K562 (cell line): Measurements from ENCODE around the gene TRIP10. TPM values are rescaled to one million over a fixed set of nuclear protein-coding genes. Genes with fewer than 3 reads are reported as not detected.

Source experiments
- ADNP ChIP-seq: fragments of 200-800 bp; sonication (Bioruptor generic); IDR thresholded peaks from 2 replicates; pipeline ENCODE4 v1.6.1; 2016; ENCODE audit warnings: missing genetic modification characterization, missing compliant biosample characterization
- CREB5 ChIP-seq: fragments of 250-450 bp; sonication (Bioruptor Pico); IDR thresholded peaks from 2 replicates; pipeline ENCODE4 v1.5.0; 2020; ENCODE audit warnings: mild to moderate bottlenecking
- CREBBP ChIP-seq: IDR thresholded peaks from one replicate; pipeline ENCODE4 v1.6.1; 2012; ENCODE audit warnings: low read depth, mild to moderate bottlenecking, control low read depth, inconsistent platforms, low read length
- CTCFL ChIP-seq: IDR thresholded peaks from 2 replicates; pipeline ENCODE4 v1.6.1; 2011; ENCODE audit warnings: borderline replicate concordance, low read depth, mild to moderate bottlenecking, moderate library complexity, low read length; ENCODE audit not compliant: insufficient read depth, poor library complexity, severe bottlenecking
- ETV5 ChIP-seq: sonication (generic); formaldehyde crosslinking; IDR thresholded peaks from 2 replicates; pipeline ENCODE4 v1.4.0; 2020; ENCODE audit warnings: low read depth, mild to moderate bottlenecking, missing genetic modification reagents
- HDAC1 ChIP-seq, 2 experiments: fragments of 450-650 bp; IDR thresholded peaks; 2 replicates each; pipeline ENCODE4 v1.6.1; 2016 to 2017; ENCODE audit warnings: inconsistent platforms in 1 of 2, mild to moderate bottlenecking in 1 of 2, moderate library complexity in 1 of 2
- NFE2 ChIP-seq: IDR thresholded peaks from 2 replicates; pipeline ENCODE4 v1.6.1; 2014; ENCODE audit warnings: antibody characterized with exemption, low read depth
- PTRF ChIP-seq: fragments of 450-650 bp; IDR thresholded peaks from 2 replicates; pipeline ENCODE4 v1.6.1; 2016; ENCODE audit warnings: mild to moderate bottlenecking, missing genetic modification characterization, missing compliant biosample characterization
- SRF ChIP-seq, 2 experiments: fragments of 250-450, 450-650 bp in 1 of 2; sonication (Bioruptor Pico) in 1 of 2; sonication (generic) in 1 of 2; formaldehyde crosslinking; IDR thresholded peaks; 2 replicates each; pipeline versions ENCODE4 v1.5.0 to v1.5.1; 2020 to 2022; ENCODE audit warnings: mild to moderate bottlenecking in 1 of 2, missing genetic modification reagents in 1 of 2
- ZFP1 ChIP-seq: fragments of 450-650 bp; formaldehyde crosslinking; IDR thresholded peaks from 2 replicates; pipeline ENCODE4 v1.4.0; 2020; ENCODE audit warnings: mild to moderate bottlenecking, mixed read lengths
- ZNF212 ChIP-seq: fragments of 450-650 bp; formaldehyde crosslinking; IDR thresholded peaks from 2 replicates; pipeline ENCODE4 v1.4.0; 2020; ENCODE audit warnings: mild to moderate bottlenecking
- ZNF232 ChIP-seq: sonication (generic); formaldehyde crosslinking; IDR thresholded peaks from 2 replicates; pipeline ENCODE4 v1.8.0; 2022; ENCODE audit warnings: mild to moderate bottlenecking, missing genetic modification reagents
- ZNF280A ChIP-seq: fragments of 450-650 bp; IDR thresholded peaks from 2 replicates; pipeline ENCODE4 v1.6.1; 2018; ENCODE audit warnings: mild to moderate bottlenecking, low read depth; ENCODE audit not compliant: partially characterized antibody
- ZNF3 ChIP-seq: fragments of 250-450 bp; sonication (Bioruptor Pico); IDR thresholded peaks from 2 replicates; pipeline ENCODE4 v1.5.0; 2021; ENCODE audit warnings: mild to moderate bottlenecking, moderate library complexity
- ZNF57 ChIP-seq: fragments of 450-650 bp; formaldehyde crosslinking; IDR thresholded peaks from 2 replicates; pipeline ENCODE4 v1.4.0; 2020; ENCODE audit warnings: mild to moderate bottlenecking, moderate library complexity
- ZNF75A ChIP-seq: fragments of 450-650 bp; formaldehyde crosslinking; IDR thresholded peaks from 2 replicates; pipeline ENCODE4 v1.4.0; 2020; ENCODE audit warnings: mild to moderate bottlenecking
- polyA plus RNA-seq, 8 experiments: library from polyadenylated mRNA; depleted of rRNA in 4 of 8; stranded (reverse) in 5 of 8; unstranded in 3 of 8; fragments of >200 nt; fragmentation: Nextera tagmentation in 2 of 8; fragmentation: Illumina TruSeq in 1 of 8; extraction: Ambion mirVana in 2 of 8; extraction: Trizol in 1 of 8; gene quantifications; 2 replicates each; pipeline versions ENCODE4 v1.2.1 to v1.2.3, GENCODE V29; 2011 to 2014; ENCODE audit warnings: inconsistent platforms in 1 of 8, missing spikeins in 1 of 8
- total RNA-seq, 7 experiments: library from RNA; depleted of rRNA in 6 of 7; stranded (reverse); fragments of >200 nt in 6 of 7; fragmentation: Illumina TruSeq in 2 of 7; extraction: Trizol in 2 of 7; gene quantifications; 2 replicates each; pipeline versions ENCODE4 v1.2.1 to v1.2.3, GENCODE V29; 2011 to 2021; ENCODE audit warnings: low replicate concordance in 1 of 7
- TF ChIP-seq, protein P1 (sequence below), 2 experiments: fragments of 450-650 bp; conservative IDR thresholded peaks; 2 replicates each; pipeline ENCODE4 v1.6.1; 2017; ENCODE audit warnings: mild to moderate bottlenecking in 2 of 2, moderate library complexity in 2 of 2
- TF ChIP-seq, protein P2 (sequence below), 2 experiments: IDR thresholded peaks; 2 replicates each; pipeline ENCODE4 v1.6.1; 2011; ENCODE audit warnings: borderline replicate concordance in 1 of 2, control low read depth in 1 of 2, low read depth in 1 of 2, low read length in 1 of 2, mild to moderate bottlenecking in 1 of 2, mixed read lengths in 1 of 2, moderate library complexity in 1 of 2; ENCODE audit not compliant: insufficient read depth in 1 of 2, insufficient read length in 1 of 2, poor library complexity in 1 of 2, severe bottlenecking in 1 of 2; ENCODE audit errors: extremely low read depth in 1 of 2

Gene TRIP10
- total and polyA plus RNA-seq, 9 of the 15 experiments (the other 6 are each of a cell fraction or from before 2014, with no cell fraction given), result 1.2 to 66.8 (median 36.1) TPM

DNA sequence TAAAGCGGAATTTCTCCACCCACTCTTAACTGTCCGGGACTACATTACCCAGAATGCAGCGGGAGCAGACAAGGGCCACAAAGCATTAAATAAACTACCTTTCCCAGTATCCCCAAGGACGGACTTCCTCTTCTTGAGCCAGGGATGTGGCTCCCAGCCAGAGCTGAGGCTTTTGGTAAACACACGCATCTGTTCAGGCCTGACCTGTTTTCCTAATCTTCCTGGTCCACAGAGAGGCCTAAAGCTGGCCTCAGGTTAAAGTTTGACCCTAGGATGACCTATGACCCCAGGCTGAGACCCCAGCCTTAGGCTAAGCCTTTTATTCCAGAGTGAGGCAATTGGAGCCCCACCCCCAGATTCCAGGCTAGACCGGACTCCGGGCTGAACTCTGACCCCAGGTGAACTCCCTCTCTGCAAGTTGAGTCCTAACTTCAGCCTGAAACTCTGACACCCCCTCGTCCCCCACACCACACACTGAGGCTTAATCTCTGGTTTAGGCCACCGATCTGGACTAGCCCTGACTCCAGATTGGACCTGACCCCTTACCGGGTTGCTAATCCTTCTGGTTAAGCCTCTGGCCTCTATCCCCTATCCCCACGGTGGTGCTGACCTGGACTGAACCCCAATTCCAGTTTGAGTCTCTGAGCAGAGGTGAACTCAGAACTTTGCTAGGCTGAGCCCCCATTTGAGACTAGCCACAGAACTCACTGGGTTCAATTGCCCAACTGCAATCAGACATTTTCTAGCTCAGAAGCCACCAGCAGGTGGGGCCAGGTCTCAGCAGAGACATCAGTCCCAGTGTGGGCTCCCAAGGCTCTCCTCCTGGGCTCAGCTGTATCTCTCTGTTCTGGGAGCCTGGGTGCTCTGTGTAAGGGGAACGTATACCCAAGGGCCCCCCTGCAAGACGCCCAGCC lies 1.4 kb upstream of the TRIP10 start (continued):
- TF ChIP-seq ZNF280A (no peak), ZNF212 (CRISPR knock-in tag) (no peak), PTRF (tag) (0 out of 2 replicates have a peak, but pooled peaks have one; percentile 11), CTCFL (no peak), CREBBP (no peak), ZNF3 (CRISPR knock-in tag) (no peak), HDAC1 (IDR thresholded peaks at IDR 0.05) (no peak; a peak in 1 of 4 replicates), NFE2 (no peak), SRF (CRISPR knock-in tag; IDR thresholded peaks at IDR 0.05) (0 out of 4 replicates have a peak, but pooled peaks of 1 of the 2 experiments have one; percentile 2), ZNF232 (no peak), ZNF57 (CRISPR knock-in tag) (no peak), ADNP (tag) (no peak), ZNF75A (CRISPR knock-in tag) (no peak), ZFP1 (CRISPR knock-in tag) (no peak), ETV5 (CRISPR knock-in tag) (no peak), CREB5 (CRISPR knock-in tag) (no peak)
- TF ChIP-seq, protein P1, sequence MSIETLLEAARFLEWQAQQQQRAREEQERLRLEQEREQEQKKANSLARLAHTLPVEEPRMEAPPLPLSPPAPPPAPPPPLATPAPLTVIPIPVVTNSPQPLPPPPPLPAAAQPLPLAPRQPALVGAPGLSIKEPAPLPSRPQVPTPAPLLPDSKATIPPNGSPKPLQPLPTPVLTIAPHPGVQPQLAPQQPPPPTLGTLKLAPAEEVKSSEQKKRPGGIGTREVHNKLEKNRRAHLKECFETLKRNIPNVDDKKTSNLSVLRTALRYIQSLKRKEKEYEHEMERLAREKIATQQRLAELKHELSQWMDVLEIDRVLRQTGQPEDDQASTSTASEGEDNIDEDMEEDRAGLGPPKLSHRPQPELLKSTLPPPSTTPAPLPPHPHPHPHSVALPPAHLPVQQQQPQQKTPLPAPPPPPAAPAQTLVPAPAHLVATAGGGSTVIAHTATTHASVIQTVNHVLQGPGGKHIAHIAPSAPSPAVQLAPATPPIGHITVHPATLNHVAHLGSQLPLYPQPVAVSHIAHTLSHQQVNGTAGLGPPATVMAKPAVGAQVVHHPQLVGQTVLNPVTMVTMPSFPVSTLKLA (conservative IDR thresholded peaks at IDR 0.05), result peak in 1 of 2 experiments; percentile 33; a peak in 2 of 4 replicates
- TF ChIP-seq, protein P2, sequence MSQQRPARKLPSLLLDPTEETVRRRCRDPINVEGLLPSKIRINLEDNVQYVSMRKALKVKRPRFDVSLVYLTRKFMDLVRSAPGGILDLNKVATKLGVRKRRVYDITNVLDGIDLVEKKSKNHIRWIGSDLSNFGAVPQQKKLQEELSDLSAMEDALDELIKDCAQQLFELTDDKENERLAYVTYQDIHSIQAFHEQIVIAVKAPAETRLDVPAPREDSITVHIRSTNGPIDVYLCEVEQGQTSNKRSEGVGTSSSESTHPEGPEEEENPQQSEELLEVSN (IDR thresholded peaks at IDR 0.05; ENCODE audit: borderline replicate concordance in 1 of 2, extremely low read depth in 1 of 2, insufficient read depth in 1 of 2, insufficient read length in 1 of 2, low read depth in 1 of 2, low read length in 1 of 2, poor library complexity in 1 of 2, severe bottlenecking in 1 of 2), result no peak
